ENCODE results near the gene RASD1.
"Not testable (repeated sequence)": the region's sequence is repeated elsewhere in the genome, so short reads cannot be mapped to it uniquely, and the experiment has no call there.

The RASD1 gene

GRCh38 chr17:17467720-17468119, 28.5 kb downstream of the RASD1 start:
- DNase-seq: no peak

GRCh38 chr17:17467016-17467415, 29.2 kb downstream of the RASD1 start:
- no peak for DNase-seq

- DNase-seq: no peak
Observed at GRCh38 chr17:17466511-17466910, 29.7 kb downstream of the RASD1 start.

- DNase-seq: not testable (repeated sequence)
Observed at GRCh38 chr17:17465878-17466277, 30.3 kb downstream of the RASD1 start.

- no peak for DNase-seq
Observed at GRCh38 chr17:17463821-17464220, 32.4 kb downstream of the RASD1 start.

- DNase-seq: no peak
Observed at GRCh38 chr17:17462048-17462824, 34.0 kb downstream of the RASD1 start.

- no peak for DNase-seq
Observed at GRCh38 chr17:17460038-17460437, 36.2 kb downstream of the RASD1 start.

- DNase-seq: no peak
Observed at GRCh38 chr17:17457680-17458079, 38.5 kb downstream of the RASD1 start.

GRCh38 chr17:17456251-17456650, 39.9 kb downstream of the RASD1 start:
- DNase-seq: no peak

GRCh38 chr17:17455173-17455572, 41.0 kb downstream of the RASD1 start:
- DNase-seq: no peak

- DNase-seq: not testable (repeated sequence)
Observed at GRCh38 chr17:17454700-17455099, 41.5 kb downstream of the RASD1 start.

- no peak for DNase-seq
Observed at GRCh38 chr17:17454276-17454675, 41.9 kb downstream of the RASD1 start.

GRCh38 chr17:17453088-17453487, 43.1 kb downstream of the RASD1 start:
- no peak for DNase-seq

- DNase-seq: no peak
Observed at GRCh38 chr17:17448723-17449122, 47.5 kb downstream of the RASD1 start.

GRCh38 chr17:17448076-17448475, 48.1 kb downstream of the RASD1 start:
- DNase-seq: no peak

GRCh38 chr17:17447264-17447663, 48.9 kb downstream of the RASD1 start:
- no peak for DNase-seq

- DNase-seq: no peak
Observed at GRCh38 chr17:17446666-17447155, 49.5 kb downstream of the RASD1 start.

GRCh38 chr17:17445925-17446665, 50.1 kb downstream of the RASD1 start:
- no peak for DNase-seq

GRCh38 chr17:17445296-17445924, 50.8 kb downstream of the RASD1 start:
- DNase-seq: no peak

Data from NCI-H187 (cell line).